Brain microvascular endothelial cell (primary cell): Measurements from ENCODE around the gene EMC6.
A peak's percentile ranks its signal among the peaks of the same experiment; 100 is the strongest.

Experiments used
- DNase-seq: peaks from one replicate; pipeline ENCODE4 v3.0.0-alpha.2; 2020
- H3K27ac ChIP-seq: fragments of 250-450 bp; sonication (Bioruptor Pico); 2 replicates; pipeline ENCODE4 v1.5.1; 2020; ENCODE audit warnings: mild to moderate bottlenecking, moderate library complexity
- H3K27me3 ChIP-seq: fragments of 250-450 bp; sonication (Bioruptor Pico); replicated peaks from 2 replicates; pipeline ENCODE4 v1.5.1; 2020; ENCODE audit warnings: mild to moderate bottlenecking
- H3K36me3 ChIP-seq: fragments of 250-450 bp; sonication (Bioruptor Pico); replicated peaks from 2 replicates; pipeline ENCODE4 v1.5.1; 2020; ENCODE audit warnings: mild to moderate bottlenecking
- H3K4me3 ChIP-seq: 2 replicates; pipeline ENCODE4 v1.5.1; 2011; ENCODE audit warnings: low read depth, mild to moderate bottlenecking, control low read depth, low read length, moderate library complexity
- in situ Hi-C: cut with HindIII; loops from 2 replicates; pipeline ENCODE4 v1.10.0; 2017; ENCODE audit warnings: low sequenced_read_pairs, low pct_ligation_motif_present
- TF ChIP-seq, protein P1 (sequence below): IDR thresholded peaks from 2 replicates; pipeline ENCODE4 v1.5.1; 2011; ENCODE audit warnings: low read depth, mild to moderate bottlenecking, moderate library complexity, low read length, control low read depth, inconsistent platforms; ENCODE audit errors: missing control alignments

EMC6 gene

GRCh38 chr17:3630781-3631180 lies 37.8 kb upstream of the EMC6 start:
- Histone ChIP-seq H3K27ac (no peak overlapping the region), H3K36me3 (peaks cover 20% of the 10 kb centered on the region), H3K4me3 (no peak overlapping the region), H3K27me3 (no peaks in the 10 kb centered on the region)
- in situ Hi-C loops, result no loop called here
- DNase-seq, result no peak
- TF ChIP-seq, protein P1, sequence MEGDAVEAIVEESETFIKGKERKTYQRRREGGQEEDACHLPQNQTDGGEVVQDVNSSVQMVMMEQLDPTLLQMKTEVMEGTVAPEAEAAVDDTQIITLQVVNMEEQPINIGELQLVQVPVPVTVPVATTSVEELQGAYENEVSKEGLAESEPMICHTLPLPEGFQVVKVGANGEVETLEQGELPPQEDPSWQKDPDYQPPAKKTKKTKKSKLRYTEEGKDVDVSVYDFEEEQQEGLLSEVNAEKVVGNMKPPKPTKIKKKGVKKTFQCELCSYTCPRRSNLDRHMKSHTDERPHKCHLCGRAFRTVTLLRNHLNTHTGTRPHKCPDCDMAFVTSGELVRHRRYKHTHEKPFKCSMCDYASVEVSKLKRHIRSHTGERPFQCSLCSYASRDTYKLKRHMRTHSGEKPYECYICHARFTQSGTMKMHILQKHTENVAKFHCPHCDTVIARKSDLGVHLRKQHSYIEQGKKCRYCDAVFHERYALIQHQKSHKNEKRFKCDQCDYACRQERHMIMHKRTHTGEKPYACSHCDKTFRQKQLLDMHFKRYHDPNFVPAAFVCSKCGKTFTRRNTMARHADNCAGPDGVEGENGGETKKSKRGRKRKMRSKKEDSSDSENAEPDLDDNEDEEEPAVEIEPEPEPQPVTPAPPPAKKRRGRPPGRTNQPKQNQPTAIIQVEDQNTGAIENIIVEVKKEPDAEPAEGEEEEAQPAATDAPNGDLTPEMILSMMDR, result no peak

DNA sequence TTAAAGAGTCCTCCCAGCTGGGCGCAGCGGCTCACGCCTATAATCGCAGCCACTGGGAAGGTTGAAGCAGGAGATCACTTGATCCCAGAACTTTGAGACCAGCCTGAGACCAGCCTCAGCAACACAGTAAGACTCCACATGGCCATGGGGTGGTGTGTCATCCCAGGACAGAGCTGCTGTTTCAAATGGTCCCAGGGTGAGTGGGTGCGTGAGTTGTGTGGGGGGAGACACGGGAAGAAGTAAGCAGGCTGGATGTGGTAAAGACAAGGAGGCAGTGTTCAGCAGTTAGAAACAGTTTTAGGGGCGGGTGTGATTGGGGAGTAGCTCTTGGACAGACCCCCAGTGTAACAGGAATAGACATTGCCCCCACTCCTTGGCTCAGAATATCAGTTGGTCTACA lies 36.3 kb upstream of the EMC6 start:
- H3K4me3 ChIP-seq, result no peak overlapping the region
- H3K36me3 ChIP-seq, result peaks cover 17% of the 10 kb centered on the region
- no peak overlapping the region for H3K27ac ChIP-seq
- TF ChIP-seq, protein P1, result no peak
- DNase-seq, result no peak
- no peaks in the 10 kb centered on the region for H3K27me3 ChIP-seq
- in situ Hi-C loops, result no loop called here

GRCh38 chr17:3635474-3636153 lies 33.0 kb upstream of the EMC6 start:
- no peak overlapping the region for H3K27ac ChIP-seq
- no peak for DNase-seq
- TF ChIP-seq, protein P1, result no peak
- in situ Hi-C loops, result no loop called here
- H3K36me3 ChIP-seq, result no peaks in the 10 kb centered on the region
- H3K27me3 ChIP-seq, result no peaks in the 10 kb centered on the region
- peak overlapping the region; percentile 86 for H3K4me3 ChIP-seq

DNA sequence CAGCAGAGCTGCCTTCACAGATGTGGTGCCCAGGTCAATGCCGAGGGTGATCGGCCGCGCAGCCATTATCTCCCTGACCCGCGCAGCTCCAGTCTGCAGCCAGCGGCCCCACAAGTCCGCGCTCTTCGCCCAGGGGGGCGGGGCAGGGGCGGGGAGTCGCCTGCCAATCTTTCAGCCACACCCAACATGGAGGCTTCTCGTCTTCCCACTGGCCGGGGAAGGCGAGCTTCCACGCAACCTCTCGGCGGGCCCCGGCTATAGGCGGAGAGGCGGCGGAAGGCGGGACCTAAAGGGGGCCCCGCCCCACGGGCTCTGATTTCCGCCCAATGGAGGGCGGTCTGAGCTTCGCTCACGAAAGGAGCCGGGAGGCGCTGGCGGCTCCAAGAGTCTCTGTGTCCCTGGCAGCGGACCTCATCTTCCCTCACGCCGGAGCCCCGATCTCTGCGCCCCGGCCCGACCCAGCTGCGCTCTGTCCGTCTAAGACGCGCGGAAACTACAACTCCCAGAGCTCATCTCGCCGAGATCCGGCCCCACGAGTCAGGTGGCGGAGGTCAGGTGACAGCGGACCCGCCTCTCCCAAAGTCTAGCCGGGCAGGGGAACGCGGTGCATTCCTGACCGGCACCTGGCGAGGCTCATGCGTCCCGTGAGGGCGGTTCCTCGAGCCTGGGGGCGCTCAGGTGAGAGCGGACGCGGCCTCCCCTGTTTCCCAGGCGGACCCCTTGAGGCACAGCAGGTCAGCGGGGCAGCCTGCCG lies 32.3 kb upstream of the EMC6 start, which contains the start of the genes CTNS and SHPK:
Gene CTNS, plus strand, starts transcription at position 607 of the 754 bp plus-strand sequence. CDS start 3,447 bp downstream, outside the sequence.
Gene SHPK, minus strand, starts transcription at position 97 of the 754 bp plus-strand sequence. Its CDS starts 31 bp downstream, at position 66.
- peak within 1 kb of the TSS; percentile 98 for H3K27ac ChIP-seq
- peak; percentile 95 for DNase-seq
- H3K27me3 ChIP-seq, result no peaks in the 10 kb centered on the region
- in situ Hi-C loops, result no loop called here
- H3K36me3 ChIP-seq, result no peaks in the 10 kb centered on the region
- H3K4me3 ChIP-seq, result peak within 1 kb of the TSS; percentile 86
- TF ChIP-seq, protein P1, result no peak

- DNase-seq, result no peak
- Histone ChIP-seq H3K27ac (peak overlapping the region; percentile 98), H3K36me3 (no peaks in the 10 kb centered on the region)
Measured at GRCh38 chr17:3636908-3637373, 31.7 kb upstream of the EMC6 start.

More at GRCh38 chr17:3636908-3637373, 31.7 kb upstream of the EMC6 start:
- TF ChIP-seq, protein P1, result no peak
- in situ Hi-C loops, result no loop called here
- Histone ChIP-seq H3K27me3 (no peaks in the 10 kb centered on the region), H3K4me3 (peak overlapping the region; percentile 86)
